OCI-LY7 (cell line): Measurements from ENCODE around the gene NAA16. TPM values are rescaled to one million over a fixed set of nuclear protein-coding genes. Genes with fewer than 3 reads are reported as not detected.
"Not testable (repeated sequence)": the region's sequence is repeated elsewhere in the genome, so short reads cannot be mapped to it uniquely, and the experiment has no call there.

Experiments used
- BruUV-seq: library from RNA; stranded (reverse); fragments of 400-500 nt; replicated peaks from 2 replicates; lab custom pipeline; 2021; lab: Mats Ljungman, UMichigan
- CTCF ChIA-PET: fragments of 300-600 bp; sonication (Branson Sonifier 250); formaldehyde crosslinking; loops from one replicate; lab custom pipeline; 2022; ENCODE audit warnings: antibody characterized with exemption; ENCODE audit not compliant: unreplicated experiment; lab: Charles Lee
- POLR2A ChIA-PET: fragments of 300-600 bp; sonication (Branson Sonifier 250); formaldehyde crosslinking; loops from one replicate; lab custom pipeline; 2022; ENCODE audit warnings: antibody characterized with exemption; lab: Charles Lee
- DNase-seq: peaks from one replicate; pipeline ENCODE4 v3.0.0-alpha.2; 2015; ENCODE audit warnings: low spot score
- H2AFZ ChIP-seq: fragments of 200-600 bp; sonication (generic), shearing (Covaris generic); 2 replicates; pipeline ENCODE4 v1.6.1; 2014; ENCODE audit warnings: mild to moderate bottlenecking, antibody characterized with exemption, low read length, moderate library complexity
- H3K27ac ChIP-seq: fragments of 200-600 bp; sonication (generic); 2 replicates; pipeline ENCODE4 v1.5.1; 2014; ENCODE audit warnings: mixed run types, low read depth, mild to moderate bottlenecking, moderate library complexity, low read length, inconsistent platforms; ENCODE audit not compliant: poor library complexity, severe bottlenecking
- H3K36me3 ChIP-seq: fragments of 200-600 bp; sonication (generic); 2 replicates; pipeline ENCODE4 v1.6.1; 2014; ENCODE audit warnings: mild to moderate bottlenecking, antibody characterized with exemption, low read length, moderate library complexity, mixed read lengths; ENCODE audit not compliant: insufficient read depth
- H3K4me1 ChIP-seq: fragments of 200-600 bp; sonication (generic); 2 replicates; pipeline ENCODE4 v1.5.1; 2014; ENCODE audit warnings: mild to moderate bottlenecking, low read length; ENCODE audit not compliant: insufficient read depth, poor library complexity, severe bottlenecking
- H3K4me2 ChIP-seq: fragments of 200-600 bp; sonication (generic); 2 replicates; pipeline ENCODE4 v1.6.1; 2014; ENCODE audit warnings: mild to moderate bottlenecking, low read length
- H3K4me3 ChIP-seq: fragments of 200-600 bp; sonication (generic); 2 replicates; pipeline ENCODE4 v1.5.1; 2014; ENCODE audit warnings: mild to moderate bottlenecking, low read depth, low read length; ENCODE audit not compliant: poor library complexity, severe bottlenecking
- H3K79me2 ChIP-seq: fragments of 200-600 bp; sonication (generic); 2 replicates; pipeline ENCODE4 v1.6.1; 2016; ENCODE audit warnings: low read depth, mild to moderate bottlenecking, low read length, moderate library complexity, mixed read lengths; ENCODE audit not compliant: insufficient read depth
- H3K9me2 ChIP-seq: fragments of 200-600 bp; sonication (generic); 2 replicates; pipeline ENCODE4 v1.6.1; 2016; ENCODE audit warnings: mild to moderate bottlenecking, low read length, mixed read lengths; ENCODE audit not compliant: insufficient read depth
- H3K9me3 ChIP-seq: fragments of 200-600 bp; sonication (generic); 2 replicates; pipeline ENCODE4 v1.6.1; 2014; ENCODE audit warnings: mild to moderate bottlenecking, mixed run types, low read length, mixed read lengths
- H4K20me1 ChIP-seq: fragments of 200-600 bp; sonication (generic); 2 replicates; pipeline ENCODE4 v1.6.1; 2014; ENCODE audit warnings: mild to moderate bottlenecking, antibody characterized with exemption, low read length, moderate library complexity, mixed read lengths; ENCODE audit not compliant: insufficient read depth
- CTCF ChIP-seq: fragments of 200-600 bp; sonication (generic); conservative IDR thresholded peaks from 2 replicates; pipeline ENCODE4 v1.5.1; 2014; ENCODE audit warnings: mild to moderate bottlenecking, antibody characterized with exemption, low read length, moderate library complexity, mixed read lengths
- EZH2phosphoT487 ChIP-seq: fragments of 200-600 bp; sonication (generic); IDR thresholded peaks from 2 replicates; pipeline ENCODE4 v1.6.1; 2018; ENCODE audit warnings: low read depth, borderline replicate concordance, mild to moderate bottlenecking, mixed run types, antibody characterized with exemption, low read length, moderate library complexity, mixed read lengths
- intact Hi-C: fragments of 100-400 bp; cut with micrococcal nuclease; formaldehyde crosslinking; loops from one replicate; pipeline ENCODE4 v1.10.0; 2022; ENCODE audit not compliant: unreplicated experiment
- total RNA-seq, 2 experiments: library from RNA; depleted of rRNA in 1 of 2; stranded (reverse); fragments of >200 nt in 1 of 2; shearing (Covaris generic) in 1 of 2; gene quantifications; 2 replicates each; pipeline ENCODE4 v1.2.3, GENCODE V29; 2014 to 2022

Gene NAA16
- total RNA-seq, 2 experiments from 2014 or later, result 22.4 to 45.9 TPM

GRCh38 chr13:41273831-41274441 is 37.1 kb upstream of the NAA16 start:
- H3K4me1 ChIP-seq, result peaks cover 9% of the 10 kb centered on the region
- DNase-seq, result no peak
- no peak overlapping the region for H3K4me3 ChIP-seq
- no peak overlapping the region for H3K4me2 ChIP-seq
- H3K36me3 ChIP-seq, result no peaks in the 10 kb centered on the region
- H3K79me2 ChIP-seq, result no peaks in the 10 kb centered on the region
- H4K20me1 ChIP-seq, result no peaks in the 10 kb centered on the region
- no peak overlapping the region for H3K27ac ChIP-seq
- no peak overlapping the region for H2AFZ ChIP-seq
- no peaks in the 10 kb centered on the region for H3K9me2 ChIP-seq
- no TSS peak for BruUV-seq
- ChIA-PET POLR2A (interaction anchor here (0.7 to 2.1 kb wide), 5 partner anchors 9 to 684 kb away, joined by 3 to 12 read pairs (median 4); partner anchors contain the start of gene MTRF1), CTCF (no interaction called here)
- peaks cover 17% of the 10 kb centered on the region for H3K9me3 ChIP-seq
- no peak for TF ChIP-seq EZH2phosphoT487
- TF ChIP-seq CTCF, result no peak
- intact Hi-C loops, result no loop called here

- Histone ChIP-seq H3K79me2 (no peaks in the 10 kb centered on the region), H3K4me3 (no peak overlapping the region), H3K4me2 (no peak overlapping the region), H3K9me2 (no peaks in the 10 kb centered on the region), H2AFZ (no peak overlapping the region), H4K20me1 (no peaks in the 10 kb centered on the region), H3K9me3 (peaks cover 10% of the 10 kb centered on the region; the same call in 1 of the 2 replicates), H3K36me3 (no peaks in the 10 kb centered on the region), H3K4me1 (peaks cover 9% of the 10 kb centered on the region), H3K27ac (no peak overlapping the region)
- intact Hi-C loops, result no loop called here
- CTCF ChIA-PET, result no interaction called here
- POLR2A ChIA-PET, result no interaction called here
- DNase-seq, result no peak
- TF ChIP-seq EZH2phosphoT487 (no peak), CTCF (no peak)
- BruUV-seq, result no TSS peak
Observed at GRCh38 chr13:41274881-41275280, 36.2 kb upstream of the NAA16 start.

- no peaks in the 10 kb centered on the region for H4K20me1 ChIP-seq
- no TSS peak for BruUV-seq
- ChIA-PET POLR2A (interaction anchor here (1.0 kb wide), 1 partner anchor 13 kb away, joined by 3 read pairs; the partner anchor contains the start of gene MTRF1), CTCF (no interaction called here)
- no peak for DNase-seq
- no peak overlapping the region for H2AFZ ChIP-seq
- no peaks in the 10 kb centered on the region; the same call in 1 of the 2 replicates for H3K9me3 ChIP-seq
- no peak overlapping the region for H3K27ac ChIP-seq
- TF ChIP-seq CTCF (no peak), EZH2phosphoT487 (no peak)
- no peaks in the 10 kb centered on the region for H3K79me2 ChIP-seq
- H3K4me3 ChIP-seq, result no peak overlapping the region
- H3K9me2 ChIP-seq, result no peaks in the 10 kb centered on the region
- H3K36me3 ChIP-seq, result no peaks in the 10 kb centered on the region
- H3K4me2 ChIP-seq, result no peak overlapping the region
- intact Hi-C loops, result no loop called here
- peaks cover 3% of the 10 kb centered on the region for H3K4me1 ChIP-seq
Observed at GRCh38 chr13:41276824-41277223, 34.2 kb upstream of the NAA16 start.

- H4K20me1 ChIP-seq, H3K4me2 ChIP-seq, H3K27ac ChIP-seq, H2AFZ ChIP-seq, BruUV-seq, H3K36me3 ChIP-seq, H3K9me2 ChIP-seq, H3K4me3 ChIP-seq, H3K4me1 ChIP-seq, H3K9me3 ChIP-seq, CTCF ChIA-PET, DNase-seq, H3K79me2 ChIP-seq, intact Hi-C loops: not testable (repeated sequence)
- POLR2A ChIA-PET, result interaction anchor here (0.7 kb wide), 1 partner anchor 42 kb away, joined by 3 read pairs; no protein-coding TSS in a partner anchor
Observed at GRCh38 chr13:41279156-41279555, 31.9 kb upstream of the NAA16 start.
